ENCODE data around the gene CNOT10.
"Not testable (repeated sequence)": the region's sequence is repeated elsewhere in the genome, so short reads cannot be mapped to it uniquely, and the experiment has no call there.

CNOT10 gene

GRCh38 chr3:32684800-32685542 is at the start of gene CNOT10:
CNOT10 (plus strand) TSS chr3:32685188; CDS start chr3:32685461, 273 bp downstream.
- FAIRE-seq: peak; percentile 92

- FAIRE-seq: no peak
These were observed 44.0 kb upstream of the CNOT10 start for GRCh38 chr3:32640939-32641338.

GRCh38 chr3:32641356-32641755 is 43.6 kb upstream of the CNOT10 start:
- no peak for FAIRE-seq

- FAIRE-seq: no peak
These were observed 41.6 kb upstream of the CNOT10 start for GRCh38 chr3:32643354-32643753.

GRCh38 chr3:32643816-32644215 is 41.2 kb upstream of the CNOT10 start:
- FAIRE-seq: no peak

- peak; percentile 99 for FAIRE-seq
These were observed 40.6 kb upstream of the CNOT10 start for GRCh38 chr3:32644380-32644779.

GRCh38 chr3:32646761-32647160 is 38.2 kb upstream of the CNOT10 start:
- FAIRE-seq: no peak

GRCh38 chr3:32652337-32653100 is 32.5 kb upstream of the CNOT10 start:
- FAIRE-seq: not testable (repeated sequence)

GRCh38 chr3:32655167-32655566 is 29.8 kb upstream of the CNOT10 start:
- FAIRE-seq: no peak

GRCh38 chr3:32660634-32661033 is 24.4 kb upstream of the CNOT10 start:
- no peak for FAIRE-seq

- FAIRE-seq: no peak
These were observed 22.3 kb upstream of the CNOT10 start for GRCh38 chr3:32662647-32663046.

- peak; percentile 97 for FAIRE-seq
These were observed 20.3 kb upstream of the CNOT10 start for GRCh38 chr3:32664630-32665075.

- no peak for FAIRE-seq
These were observed 17.9 kb upstream of the CNOT10 start for GRCh38 chr3:32667072-32667582.

GRCh38 chr3:32669226-32669625 is 15.8 kb upstream of the CNOT10 start:
- FAIRE-seq: not testable (repeated sequence)

GRCh38 chr3:32673730-32674129 is 11.3 kb upstream of the CNOT10 start:
- not testable (repeated sequence) for FAIRE-seq

GRCh38 chr3:32675164-32675563 is 9.8 kb upstream of the CNOT10 start:
- no peak for FAIRE-seq

GRCh38 chr3:32675650-32676049 is 9.3 kb upstream of the CNOT10 start:
- no peak for FAIRE-seq

- FAIRE-seq: no peak
These were observed 3.2 kb upstream of the CNOT10 start for GRCh38 chr3:32681811-32682210.

- FAIRE-seq: no peak
These were observed 774 bp upstream of the CNOT10 start for GRCh38 chr3:32684029-32684799.

- FAIRE-seq: no peak
These were observed 676 bp downstream of the CNOT10 start for GRCh38 chr3:32685543-32686185.

GRCh38 chr3:32686713-32687112 is 1.7 kb downstream of the CNOT10 start:
- FAIRE-seq: no peak

GRCh38 chr3:32691847-32692246 is 6.9 kb downstream of the CNOT10 start:
- FAIRE-seq: no peak

- FAIRE-seq: no peak
These were observed 11.5 kb downstream of the CNOT10 start for GRCh38 chr3:32696523-32696922.
